ENCODE results near the gene FBXO42. TPM values are rescaled to one million over a fixed set of nuclear protein-coding genes. Genes with fewer than 3 reads are reported as not detected.
A peak's percentile ranks its signal among the peaks of the same experiment; 100 is the strongest.

The FBXO42 gene
- total and polyA plus RNA-seq, 2 donors (not counting 3 experiments of a cell fraction or from before 2014, with no cell fraction given): 16.3 to 20.4 TPM

DNA sequence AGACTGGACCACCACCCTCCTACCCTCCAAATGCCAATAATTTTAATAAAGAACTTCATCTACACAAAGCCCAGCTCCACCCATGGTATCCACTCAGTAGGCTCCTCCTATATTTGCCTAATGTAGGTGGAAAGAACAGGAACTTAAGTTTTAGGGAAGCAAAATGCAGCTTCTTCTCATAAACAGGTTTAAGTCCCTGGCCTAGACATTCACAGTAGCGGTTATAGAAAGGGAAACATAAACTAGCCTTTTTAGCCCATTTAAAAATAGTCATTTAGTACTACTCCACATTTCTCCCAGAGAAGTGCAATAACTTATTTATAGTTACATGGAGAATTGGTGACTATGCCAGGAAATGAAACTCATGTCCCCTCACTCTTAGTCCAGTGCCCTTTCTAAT, 58.7 kb downstream of the FBXO42 start:
- Histone ChIP-seq H3K4me2 (ENCODE audit: insufficient read depth, low read length) (no peak overlapping the region), H3K36me3 (ENCODE audit: control insufficient read depth in 2 of 2, extremely low read depth in 1 of 2, insufficient read depth in 2 of 2, low read length in 2 of 2) (peaks cover 0 to 3% of the 10 kb centered on the region in 2 experiments), H3K9ac (replicated peaks; ENCODE audit: extremely low read depth, insufficient read depth, low read length) (no peak overlapping the region), H3K27ac (ENCODE audit: insufficient read depth, low read depth, low read length) (no peak overlapping the region), H3K4me1 (ENCODE audit: control insufficient read depth, extremely low read depth, insufficient read depth, low read length) (peaks cover 10% of the 10 kb centered on the region), H3K79me2 (ENCODE audit: control insufficient read depth, insufficient read depth, low read length) (peaks cover 3% of the 10 kb centered on the region), H2AFZ (ENCODE audit: low read depth, low read length) (no peak overlapping the region), H3K27me3 (ENCODE audit: control insufficient read depth in 2 of 2, insufficient read depth in 2 of 2, low read length in 2 of 2) (no peaks in the 10 kb centered on the region), H3K9me1 (replicated peaks; ENCODE audit: control insufficient read depth, extremely low read depth, insufficient read depth, low read length) (no peaks in the 10 kb centered on the region), H3K9me3 (replicated peaks; ENCODE audit: control insufficient read depth, insufficient read depth, low read length) (no peaks in the 10 kb centered on the region), H3K4me3 (replicated peaks in 1 of 3; ENCODE audit: insufficient read depth in 1 of 3, low read depth in 1 of 3, low read length in 3 of 3) (no peak overlapping the region), H4K20me1 (replicated peaks; ENCODE audit: control insufficient read depth, extremely low read depth, insufficient read depth, low read length) (no peaks in the 10 kb centered on the region)
- ChIA-PET CTCF (interaction anchor here (0.9 to 1.4 kb wide), 4 partner anchors 9 to 215 kb away, joined by 3 to 4 read pairs (median 3); no protein-coding TSS in a partner anchor), POLR2A (no interaction called here)
- TF ChIP-seq GATA2 (IDR thresholded peaks at IDR 0.05; ENCODE audit: insufficient read depth, insufficient read length, low read depth, low read length) (no peak), FOS (IDR thresholded peaks at IDR 0.05; ENCODE audit: borderline replicate concordance, insufficient read depth, low read length) (no peak), POLR2A (IDR thresholded peaks at IDR 0.05; ENCODE audit: low read depth, low read length) (no peak), JUN (IDR thresholded peaks at IDR 0.05; ENCODE audit: borderline replicate concordance, insufficient read depth, insufficient read length, low read depth) (no peak), MYC (IDR thresholded peaks at IDR 0.05; ENCODE audit: low read depth, low read length) (no peak), POLR2AphosphoS5 (IDR thresholded peaks at IDR 0.05; ENCODE audit: insufficient read depth, low read depth, low read length) (no peak), EZH2 (IDR thresholded peaks at IDR 0.05; ENCODE audit: borderline replicate concordance, low read depth, low read length, severe bottlenecking) (no peak)
- TF ChIP-seq, protein P1, sequence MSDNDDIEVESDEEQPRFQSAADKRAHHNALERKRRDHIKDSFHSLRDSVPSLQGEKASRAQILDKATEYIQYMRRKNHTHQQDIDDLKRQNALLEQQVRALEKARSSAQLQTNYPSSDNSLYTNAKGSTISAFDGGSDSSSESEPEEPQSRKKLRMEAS (IDR thresholded peaks at IDR 0.05; ENCODE audit: insufficient read depth, insufficient read length): no peak
- TF ChIP-seq, protein P2, sequence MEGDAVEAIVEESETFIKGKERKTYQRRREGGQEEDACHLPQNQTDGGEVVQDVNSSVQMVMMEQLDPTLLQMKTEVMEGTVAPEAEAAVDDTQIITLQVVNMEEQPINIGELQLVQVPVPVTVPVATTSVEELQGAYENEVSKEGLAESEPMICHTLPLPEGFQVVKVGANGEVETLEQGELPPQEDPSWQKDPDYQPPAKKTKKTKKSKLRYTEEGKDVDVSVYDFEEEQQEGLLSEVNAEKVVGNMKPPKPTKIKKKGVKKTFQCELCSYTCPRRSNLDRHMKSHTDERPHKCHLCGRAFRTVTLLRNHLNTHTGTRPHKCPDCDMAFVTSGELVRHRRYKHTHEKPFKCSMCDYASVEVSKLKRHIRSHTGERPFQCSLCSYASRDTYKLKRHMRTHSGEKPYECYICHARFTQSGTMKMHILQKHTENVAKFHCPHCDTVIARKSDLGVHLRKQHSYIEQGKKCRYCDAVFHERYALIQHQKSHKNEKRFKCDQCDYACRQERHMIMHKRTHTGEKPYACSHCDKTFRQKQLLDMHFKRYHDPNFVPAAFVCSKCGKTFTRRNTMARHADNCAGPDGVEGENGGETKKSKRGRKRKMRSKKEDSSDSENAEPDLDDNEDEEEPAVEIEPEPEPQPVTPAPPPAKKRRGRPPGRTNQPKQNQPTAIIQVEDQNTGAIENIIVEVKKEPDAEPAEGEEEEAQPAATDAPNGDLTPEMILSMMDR (IDR thresholded peaks at IDR 0.05; ENCODE audit: extremely low read depth in 1 of 2, insufficient read depth in 1 of 2, low read depth in 1 of 2, low read length in 2 of 2): no peak
- dilution Hi-C loops (cut with MboI; ENCODE audit: extremely low pct_ligation_motif_present, low sequenced_read_pairs): no loop called here
- no TSS peak for BruUV-seq (replicated peaks)
- no peak for FAIRE-seq
- peak; percentile 18 for DNase-seq (ENCODE audit: low read depth, low spot score)
- intact Hi-C loops (cut with micrococcal nuclease): no loop called here

Data from endothelial cell of umbilical vein (primary cell).